GM21717 (cell line): Measurements from ENCODE around the gene KIAA1586.
A peak's percentile ranks its signal among the peaks of the same experiment; 100 is the strongest.
"Not testable (repeated sequence)": the region's sequence is repeated elsewhere in the genome, so short reads cannot be mapped to it uniquely, and the experiment has no call there.

Source experiments
- ATAC-seq: cut with Tn5 transposase; IDR thresholded peaks from one replicate; pipeline ENCODE4 v1.9.1; 2021; ENCODE audit warnings: mild to moderate bottlenecking, moderate library complexity; ENCODE audit not compliant: unreplicated experiment

KIAA1586 gene, protein sequence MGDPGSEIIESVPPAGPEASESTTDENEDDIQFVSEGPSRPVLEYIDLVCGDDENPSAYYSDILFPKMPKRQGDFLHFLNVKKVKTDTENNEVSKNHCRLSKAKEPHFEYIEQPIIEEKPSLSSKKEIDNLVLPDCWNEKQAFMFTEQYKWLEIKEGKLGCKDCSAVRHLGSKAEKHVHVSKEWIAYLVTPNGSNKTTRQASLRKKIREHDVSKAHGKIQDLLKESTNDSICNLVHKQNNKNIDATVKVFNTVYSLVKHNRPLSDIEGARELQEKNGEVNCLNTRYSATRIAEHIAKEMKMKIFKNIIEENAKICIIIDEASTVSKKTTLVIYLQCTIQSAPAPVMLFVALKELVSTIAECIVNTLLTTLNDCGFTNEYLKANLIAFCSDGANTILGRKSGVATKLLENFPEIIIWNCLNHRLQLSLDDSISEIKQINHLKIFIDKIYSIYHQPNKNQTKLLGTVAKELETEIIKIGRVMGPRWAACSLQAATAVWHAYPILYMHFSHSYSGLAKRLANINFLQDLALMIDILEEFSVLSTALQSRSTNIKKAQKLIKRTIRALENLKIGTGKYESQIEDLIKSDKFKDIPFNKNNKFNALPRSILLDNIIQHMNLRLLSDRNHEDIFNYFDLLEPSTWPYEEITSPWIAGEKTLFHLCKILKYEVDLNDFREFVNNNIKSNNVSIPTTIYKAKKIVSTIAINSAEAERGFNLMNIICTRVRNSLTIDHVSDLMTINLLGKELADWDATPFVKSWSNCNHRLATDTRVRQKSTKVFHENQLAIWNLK

DNA sequence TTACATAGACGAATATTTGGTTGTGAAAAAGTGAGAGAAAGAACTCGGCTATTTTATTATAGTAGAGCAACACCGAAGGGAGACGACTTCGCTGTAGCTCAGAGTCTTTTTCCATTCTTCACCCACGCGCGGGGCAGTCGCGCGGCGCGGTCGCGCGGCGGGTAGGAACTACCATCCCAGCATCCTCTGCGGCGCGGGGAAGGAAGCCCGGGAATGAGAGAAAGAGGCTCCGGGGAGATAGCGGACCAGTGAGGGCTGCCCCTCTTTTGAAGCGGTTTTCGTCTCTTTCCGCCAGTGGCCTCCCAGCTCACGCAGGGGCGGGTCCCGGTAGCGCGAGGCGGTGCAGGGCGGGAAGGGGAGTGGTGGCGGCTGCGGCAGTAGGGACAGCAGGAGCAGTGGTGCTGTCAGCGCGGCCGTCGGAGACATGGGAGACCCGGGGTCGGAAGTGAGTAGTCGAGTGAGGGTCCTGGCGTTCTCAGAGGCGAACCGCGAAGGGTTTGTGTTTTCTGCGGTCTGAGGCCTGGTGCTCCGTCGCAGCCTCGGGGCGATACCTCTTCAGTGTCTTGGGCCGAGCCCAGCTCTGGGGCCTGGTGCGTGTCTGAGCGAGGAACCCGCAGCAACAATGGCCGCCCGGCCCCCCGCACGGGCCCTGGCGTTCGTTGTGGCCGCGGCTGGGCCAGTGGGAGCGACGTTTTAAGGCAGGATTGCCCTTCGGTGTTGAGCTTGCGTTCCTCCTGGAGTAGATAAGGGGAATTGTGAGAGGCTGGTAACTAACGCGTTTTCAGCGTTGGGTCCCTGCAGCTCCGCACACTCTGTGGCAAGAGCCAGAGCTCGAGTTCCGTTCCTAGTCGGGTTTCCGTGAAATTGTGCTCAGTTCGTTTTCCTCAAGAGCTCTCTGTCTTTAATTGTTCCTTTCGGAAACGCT is at the start of gene KIAA1586:
Gene KIAA1586 (plus strand): TSS at position 362 of the 925 bp plus-strand sequence. CDS start 63 bp downstream, at position 425.
- ATAC-seq, result peak; percentile 96

GRCh38 chr6:56999049-56999448 is 47.4 kb upstream of the KIAA1586 start:
- ATAC-seq, result no peak

DNA sequence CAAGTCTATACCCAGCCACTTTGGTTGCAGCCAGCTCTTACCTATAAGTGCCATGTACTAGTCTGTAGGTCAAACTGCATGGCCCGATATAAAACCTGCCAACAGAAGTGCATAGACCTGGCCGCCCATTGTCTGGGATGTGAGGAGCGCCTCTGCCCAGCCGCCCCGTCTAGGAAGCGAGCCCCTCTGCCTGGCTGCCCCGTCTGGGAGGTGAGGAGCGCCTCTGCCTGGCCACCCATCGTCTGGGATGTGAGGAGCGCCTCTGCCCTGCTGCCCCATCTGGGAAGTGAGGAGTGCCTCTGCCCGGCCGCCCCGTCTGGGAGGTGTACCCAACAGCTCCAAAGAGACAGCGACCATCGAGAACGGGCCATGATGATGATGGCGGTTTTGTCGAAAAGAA is 46.7 kb upstream of the KIAA1586 start:
- ATAC-seq, result not testable (repeated sequence)

DNA sequence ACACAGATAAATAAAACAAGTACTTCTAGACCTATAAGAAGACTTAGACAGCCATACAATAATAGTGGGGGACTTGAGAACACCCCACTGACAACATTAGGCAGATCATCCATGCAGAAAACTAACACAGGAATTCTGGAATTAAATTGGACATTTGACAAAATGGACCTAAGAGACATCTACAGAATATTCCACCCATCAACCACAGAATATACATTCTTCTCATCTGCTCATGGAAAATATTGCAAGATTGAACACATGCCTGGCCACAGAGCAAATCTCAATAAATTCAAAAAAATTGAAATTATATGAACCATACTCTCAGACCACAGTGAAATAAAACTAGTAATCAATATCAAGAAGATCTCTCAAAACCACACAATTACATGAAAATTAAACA is 44.3 kb upstream of the KIAA1586 start:
- ATAC-seq, result no peak

DNA sequence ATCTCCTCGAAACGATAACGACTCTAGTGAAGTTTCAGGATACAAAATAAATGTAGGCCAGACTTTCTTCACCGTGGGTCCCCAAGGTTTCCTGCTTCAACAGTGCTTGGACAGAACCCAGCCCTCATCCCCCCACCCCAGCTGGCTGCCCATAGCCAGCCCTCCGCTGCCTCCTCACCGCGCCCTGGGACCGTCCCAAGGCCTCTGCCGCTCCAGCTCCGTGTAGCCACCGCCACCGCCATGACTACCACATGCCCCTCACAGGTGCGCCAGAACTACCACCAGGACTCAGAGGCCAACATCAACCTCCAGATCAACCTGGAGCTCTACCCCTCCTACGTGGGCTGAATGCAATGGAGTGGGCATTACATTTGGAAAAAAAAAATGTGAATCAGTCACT is 42.2 kb upstream of the KIAA1586 start:
- no peak for ATAC-seq

- no peak for ATAC-seq
Measured at GRCh38 chr6:57006101-57006500, 40.4 kb upstream of the KIAA1586 start.

- not testable (repeated sequence) for ATAC-seq
Measured at GRCh38 chr6:57008069-57008468, 38.4 kb upstream of the KIAA1586 start.

- no peak for ATAC-seq
Measured at GRCh38 chr6:57013521-57013926, 33.0 kb upstream of the KIAA1586 start.

DNA sequence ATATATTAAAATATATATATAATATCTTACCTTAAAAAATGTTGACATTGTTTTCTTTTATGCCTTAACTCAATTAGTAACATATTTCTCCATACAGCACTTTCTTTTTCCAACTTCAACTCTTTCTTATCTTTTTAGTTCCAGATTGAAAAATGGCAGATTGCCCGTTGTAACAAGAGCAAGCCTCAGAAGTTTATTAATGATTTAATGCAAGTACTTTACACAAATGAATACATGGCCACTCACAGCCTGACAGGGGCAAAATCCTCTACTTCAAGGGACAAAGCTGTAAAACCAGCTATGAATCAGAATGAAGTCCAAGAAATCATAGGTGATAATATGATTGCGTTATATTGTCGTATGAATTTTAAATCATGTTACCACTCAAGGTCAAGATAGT is 29.4 kb upstream of the KIAA1586 start:
- ATAC-seq, result no peak

- no peak for ATAC-seq
Measured at GRCh38 chr6:57017841-57018240, 28.7 kb upstream of the KIAA1586 start.

DNA sequence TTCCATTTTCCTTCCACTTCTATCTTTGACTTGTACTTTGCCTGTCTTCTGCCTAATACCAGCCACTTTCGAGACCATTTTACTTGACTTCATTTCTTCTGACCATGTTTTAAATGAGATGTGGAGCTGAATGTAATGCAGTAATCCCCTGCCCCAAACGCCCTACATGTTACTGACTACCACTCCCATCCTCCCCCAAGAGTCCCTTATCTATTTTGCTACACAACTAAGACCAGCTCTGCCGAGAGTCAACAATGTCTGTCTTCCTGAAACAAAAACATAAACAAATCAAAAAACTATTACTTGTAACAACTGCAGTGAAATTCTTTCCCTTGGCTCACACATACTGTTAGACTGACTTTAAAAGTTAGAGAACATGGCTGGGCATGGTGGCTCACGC is 27.1 kb upstream of the KIAA1586 start:
- no peak for ATAC-seq

- ATAC-seq, result peak; percentile 53
Measured at GRCh38 chr6:57021086-57021720, 25.3 kb upstream of the KIAA1586 start.

- no peak for ATAC-seq
Measured at GRCh38 chr6:57024321-57024720, 22.2 kb upstream of the KIAA1586 start.

DNA sequence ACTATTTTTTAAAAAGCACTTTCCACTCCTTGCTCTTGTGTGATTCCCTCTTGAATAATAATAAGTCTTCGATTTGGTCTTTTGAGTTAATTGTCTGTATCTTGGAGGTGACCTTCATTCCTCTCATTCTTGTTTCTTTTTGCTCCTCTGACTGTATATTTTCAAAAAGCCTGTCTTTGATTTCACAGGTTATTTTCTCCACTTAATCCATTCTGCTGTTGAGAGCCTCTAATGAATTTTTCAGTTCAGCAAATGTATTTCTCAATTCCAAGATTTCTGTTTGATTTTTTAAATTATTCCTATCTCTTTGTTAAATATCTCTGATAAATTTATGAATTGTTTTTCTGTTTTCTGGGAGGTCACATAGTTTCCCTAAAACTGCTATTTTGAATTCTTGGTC is 21.7 kb upstream of the KIAA1586 start:
- ATAC-seq, result no peak

- ATAC-seq, result no peak
Measured at GRCh38 chr6:57026001-57026400, 20.5 kb upstream of the KIAA1586 start.

GRCh38 chr6:57027301-57027700 is 19.2 kb upstream of the KIAA1586 start:
- no peak for ATAC-seq

DNA sequence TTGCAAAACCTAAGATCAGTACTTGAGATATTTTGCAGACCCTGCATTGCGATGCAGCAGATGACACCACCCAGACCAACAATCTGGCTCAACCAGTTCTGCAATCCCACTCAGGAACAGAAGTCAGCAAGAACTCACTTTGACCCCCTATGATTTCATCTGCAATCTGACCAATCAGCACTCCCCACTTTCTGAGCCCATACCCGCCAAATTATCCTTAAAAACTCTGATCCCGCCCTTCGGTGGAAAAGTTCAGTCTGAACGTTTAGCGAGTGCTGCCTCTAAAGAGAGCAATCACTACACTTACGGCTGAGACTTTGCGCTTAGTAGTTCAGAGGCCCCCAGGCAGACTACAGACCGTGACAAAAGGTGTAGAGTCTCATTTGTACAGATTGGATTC is 17.3 kb upstream of the KIAA1586 start:
- ATAC-seq, result no peak

DNA sequence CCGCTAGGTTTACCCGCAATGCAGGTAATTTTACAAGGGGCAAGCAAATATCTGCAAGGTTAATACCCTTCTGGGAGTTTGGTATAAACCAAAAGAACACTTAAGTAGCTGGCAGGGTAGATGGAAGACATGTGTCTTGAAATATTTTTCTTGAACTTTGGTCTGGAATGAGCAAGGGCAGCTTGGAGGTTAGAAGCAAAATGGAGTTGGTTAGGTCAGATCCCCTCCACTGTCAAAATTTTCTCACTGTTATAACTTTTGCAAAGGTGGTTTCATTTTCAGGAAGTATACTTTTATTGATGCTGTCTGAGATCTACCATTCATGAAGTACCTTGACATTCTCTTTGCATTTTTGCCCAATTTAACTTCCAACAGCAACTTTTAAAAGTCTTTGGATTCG is 13.3 kb upstream of the KIAA1586 start:
- ATAC-seq, result no peak

GRCh38 chr6:57035549-57035948 is 10.9 kb upstream of the KIAA1586 start:
- no peak for ATAC-seq

DNA sequence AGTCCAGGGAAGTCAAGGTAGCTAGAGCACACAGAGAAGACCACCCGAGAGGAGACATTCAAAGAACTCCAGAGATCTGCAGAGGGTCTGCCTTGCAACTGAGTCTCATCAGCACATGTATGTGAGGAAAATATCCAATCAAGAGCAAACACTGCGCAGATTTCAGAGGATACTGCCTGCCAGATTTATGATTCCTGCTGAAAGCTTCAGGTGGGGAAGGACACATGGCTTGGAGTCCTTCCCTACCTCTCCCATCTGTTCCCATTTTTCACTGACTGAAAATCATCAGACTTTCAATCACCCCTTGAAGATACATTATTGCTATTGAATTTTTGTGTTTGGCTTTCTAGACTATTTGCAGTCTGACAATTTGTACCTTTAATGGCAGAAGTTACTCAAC is 7.6 kb upstream of the KIAA1586 start:
- ATAC-seq, result no peak

DNA sequence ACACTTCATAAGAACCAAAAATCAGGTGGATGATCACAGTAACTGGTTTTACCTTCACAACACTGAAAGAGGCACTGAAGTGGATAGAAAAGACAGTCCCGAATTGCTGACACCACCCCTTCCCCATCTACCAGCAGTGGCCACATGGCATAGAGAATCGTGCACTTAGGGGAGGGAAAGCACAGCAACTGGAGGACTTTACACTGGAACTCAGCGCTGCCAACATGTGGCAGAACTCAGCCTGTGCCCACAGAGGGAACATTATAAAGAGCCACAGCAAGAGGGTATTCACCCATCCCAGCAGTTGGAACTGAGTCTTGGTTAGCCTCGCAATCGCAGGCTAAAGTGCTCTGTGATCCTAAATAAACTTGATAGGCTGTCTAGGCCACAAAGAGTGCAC is 6.5 kb upstream of the KIAA1586 start:
- no peak for ATAC-seq
